IPS-NIHi7 (cell line): ENCODE measurements around the gene REC8.
A peak's percentile ranks its signal among the peaks of the same experiment; 100 is the strongest.

Experiments used
- DNase-seq: peaks from one replicate; pipeline ENCODE4 v3.0.0; 2012; ENCODE audit warnings: mixed read lengths; ENCODE audit errors: extremely low spot score

Gene REC8

DNA sequence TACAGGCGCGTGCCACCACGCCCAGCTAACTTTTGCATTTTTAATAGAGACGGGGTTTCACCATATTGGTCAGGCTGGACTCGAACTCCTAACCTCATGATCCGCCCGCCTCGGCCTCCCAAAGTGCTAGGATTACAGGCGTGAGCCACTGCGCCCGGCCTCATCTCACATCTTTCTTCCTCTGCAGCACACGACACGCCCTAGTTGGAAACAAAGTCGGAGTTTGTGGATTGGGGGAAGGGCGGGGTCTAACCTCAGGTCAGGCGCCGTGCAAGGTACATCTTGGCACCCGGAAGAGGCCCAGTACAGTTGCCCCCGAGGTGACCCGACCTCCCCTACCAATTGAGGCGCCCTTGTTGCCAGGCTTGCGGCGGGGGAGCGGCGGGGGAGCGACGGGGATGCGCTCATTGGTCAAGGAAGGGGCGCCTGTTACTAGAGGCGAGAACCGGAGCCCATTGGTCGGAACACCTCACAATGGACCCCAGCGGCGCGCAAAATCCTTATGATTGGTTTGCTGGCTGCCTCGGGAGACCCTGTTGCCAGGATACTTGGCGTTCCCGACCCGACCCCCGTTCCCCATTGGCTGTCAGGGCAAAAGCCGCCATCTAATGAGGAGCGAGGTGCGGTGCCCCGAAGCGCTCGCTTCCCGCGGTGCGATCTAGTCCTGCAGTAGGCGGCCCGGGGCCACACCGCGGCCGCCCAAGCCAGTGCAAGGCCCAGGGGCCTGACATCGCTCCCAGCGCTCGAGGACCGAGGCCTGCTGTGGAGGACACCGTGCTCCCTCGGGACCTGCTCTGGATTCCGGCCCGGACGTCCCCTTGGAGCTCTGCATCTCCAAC is at the start of gene REC8:
REC8 (plus strand) TSS at position 659 of the 839 bp plus-strand sequence. CDS start 473 bp downstream, outside the sequence.
- DNase-seq = peak; percentile 99

GRCh38 chr14:24122416-24122815 is 49.5 kb upstream of the REC8 start:
- DNase-seq = no peak

- no peak for DNase-seq
These were observed 49.0 kb upstream of the REC8 start for GRCh38 chr14:24122898-24123297.

- no peak for DNase-seq
These were observed 48.2 kb upstream of the REC8 start for GRCh38 chr14:24123424-24124417.

- no peak for DNase-seq
These were observed 44.9 kb upstream of the REC8 start for GRCh38 chr14:24126939-24127338.

- DNase-seq = no peak
These were observed 44.2 kb upstream of the REC8 start for GRCh38 chr14:24127673-24128072.

DNA sequence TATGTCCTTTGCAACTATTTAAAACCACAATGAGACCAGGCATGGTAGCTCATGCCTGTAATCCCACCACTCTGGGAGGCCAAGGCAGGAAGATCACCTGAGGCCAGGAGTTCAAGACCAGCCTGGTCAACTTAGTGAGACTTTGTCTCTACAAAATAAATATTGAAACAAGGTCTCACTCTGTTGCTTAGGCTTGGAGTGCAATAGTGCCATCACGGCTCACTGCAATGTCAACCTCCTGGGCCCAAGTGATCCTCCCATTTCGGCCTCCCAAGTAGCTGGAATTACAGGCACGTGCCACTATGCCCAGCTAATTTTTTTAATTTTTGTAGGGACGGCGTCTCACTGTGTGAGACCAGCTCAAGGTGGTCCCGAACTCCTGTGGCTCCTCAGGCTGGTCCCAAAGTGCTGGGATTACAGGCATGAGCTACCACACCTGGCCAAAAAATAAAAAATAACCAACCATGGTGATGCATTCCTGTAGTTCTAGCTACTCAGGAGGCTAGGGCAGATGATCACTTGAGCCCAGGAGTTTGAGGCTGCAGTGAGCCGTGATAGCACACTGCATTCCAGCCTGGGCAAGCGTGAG is 42.4 kb upstream of the REC8 start:
- no peak for DNase-seq

GRCh38 chr14:24130380-24130716 is 41.5 kb upstream of the REC8 start, which contains the start of gene FITM1:
Gene FITM1, plus strand, starts transcription at chr14:24130659. Its CDS starts 905 bp downstream, at chr14:24131564.
- DNase-seq = no peak

DNA sequence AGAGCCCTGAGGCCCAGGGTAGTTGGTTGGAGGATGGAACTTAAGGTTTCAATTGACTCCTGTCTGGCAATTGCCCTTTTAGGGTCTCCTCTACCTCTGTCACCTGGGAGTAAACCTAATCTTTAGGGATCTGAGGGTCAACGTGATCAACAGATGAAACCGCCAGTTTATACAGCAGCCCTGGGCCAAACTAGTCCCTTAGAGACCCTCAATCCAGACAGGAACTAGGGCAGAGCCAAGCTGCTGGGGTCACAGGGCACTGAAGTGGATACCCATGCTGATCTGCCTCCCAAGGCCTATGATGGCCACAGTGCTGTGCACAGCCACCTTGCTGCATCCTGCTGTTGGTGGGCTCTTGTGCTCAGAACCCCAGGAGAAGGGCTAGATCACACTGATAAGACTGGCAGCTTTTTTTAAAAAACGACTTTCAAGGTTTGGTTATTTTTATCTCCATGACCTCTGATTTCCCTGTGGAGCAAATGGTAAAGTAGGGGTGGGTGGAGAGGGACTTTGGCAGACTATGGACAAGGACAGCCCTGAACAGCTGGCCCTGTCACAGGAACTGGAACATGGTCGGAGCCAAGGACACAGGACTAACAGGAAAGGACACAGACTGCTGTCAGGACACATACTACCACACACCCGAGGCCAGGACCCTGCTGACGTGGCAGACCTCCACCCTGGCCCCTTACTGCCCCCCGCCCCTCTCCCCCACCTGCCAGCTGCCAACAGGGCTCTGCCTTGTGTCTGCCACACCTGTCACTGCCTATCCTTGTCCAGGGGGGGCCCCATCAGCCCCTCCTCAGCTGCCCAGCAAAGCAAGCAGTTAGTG is 40.9 kb upstream of the REC8 start:
- no peak for DNase-seq

DNA sequence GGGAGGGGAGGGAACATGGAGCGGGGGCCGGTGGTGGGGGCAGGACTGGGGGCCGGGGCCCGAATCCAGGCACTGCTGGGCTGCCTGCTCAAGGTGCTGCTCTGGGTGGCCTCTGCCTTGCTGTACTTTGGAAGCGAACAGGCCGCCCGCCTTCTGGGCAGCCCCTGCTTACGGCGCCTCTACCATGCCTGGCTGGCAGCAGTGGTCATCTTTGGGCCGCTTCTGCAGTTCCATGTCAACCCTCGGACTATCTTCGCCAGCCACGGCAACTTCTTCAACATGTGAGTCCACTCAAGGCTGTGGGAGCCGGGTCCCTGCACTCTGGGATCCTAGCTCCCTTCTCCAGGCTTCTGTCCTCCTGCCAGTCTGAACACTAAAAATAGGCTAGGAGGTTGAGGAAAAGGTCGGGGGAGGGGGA is 40.3 kb upstream of the REC8 start:
- DNase-seq = no peak

- no peak for DNase-seq
These were observed 39.7 kb upstream of the REC8 start for GRCh38 chr14:24132061-24132685.

DNA sequence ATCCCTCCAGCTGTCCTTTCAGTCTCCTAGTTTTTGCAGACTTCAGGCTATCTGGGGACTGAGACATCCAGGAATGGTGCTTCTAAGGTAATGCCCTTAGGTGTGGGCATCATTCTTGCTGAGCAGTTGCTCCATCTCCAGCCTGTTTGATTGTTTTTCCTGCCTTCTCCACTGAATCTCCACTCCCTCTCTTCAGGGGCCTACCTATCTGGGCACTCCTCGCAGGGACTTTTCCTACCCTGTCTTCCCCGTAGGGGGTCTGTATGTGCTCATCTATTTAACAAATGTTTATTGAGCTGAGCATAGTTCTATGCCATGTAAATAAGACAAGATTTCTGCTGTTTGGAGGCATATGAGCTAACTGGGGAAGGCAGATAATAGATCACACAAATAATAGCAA is 38.9 kb upstream of the REC8 start:
- DNase-seq = no peak

DNA sequence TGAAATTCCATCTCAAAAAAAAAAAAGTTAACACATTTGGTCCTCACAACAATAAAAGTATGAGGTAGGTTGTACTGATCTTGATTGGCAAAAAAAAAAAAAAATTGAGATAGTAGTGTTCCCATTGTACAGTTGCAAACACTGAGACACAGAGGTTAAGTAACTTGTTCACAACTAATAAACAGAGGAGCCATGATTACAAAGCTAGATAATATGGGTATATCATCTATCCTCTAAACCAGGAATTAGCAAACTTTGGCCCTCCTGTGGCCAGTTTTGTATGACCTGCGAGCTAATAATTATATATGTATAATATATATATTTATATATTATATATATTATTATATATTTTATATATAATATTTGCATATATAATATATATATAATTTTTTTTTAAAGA is 38.1 kb upstream of the REC8 start:
- no peak for DNase-seq

DNA sequence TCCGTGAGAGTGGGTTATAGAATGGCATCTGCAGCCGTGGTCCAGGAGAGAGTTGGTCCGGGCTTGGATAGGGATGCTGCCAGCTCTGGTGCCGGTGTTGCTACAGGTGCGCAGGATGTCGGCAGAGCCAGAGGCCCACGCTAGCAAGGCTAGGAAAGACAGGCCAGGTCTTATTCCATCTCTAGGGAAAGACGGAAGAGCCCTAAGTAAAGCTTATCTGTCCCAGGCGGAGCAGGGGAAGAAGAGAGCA is 36.4 kb upstream of the REC8 start:
- DNase-seq = no peak

- DNase-seq = peak; percentile 93
These were observed 35.8 kb upstream of the REC8 start, which contains the start of gene PSME1 for GRCh38 chr14:24135834-24136683. Gene PSME1, plus strand, starts transcription at chr14:24136194. Its CDS starts 69 bp downstream, at chr14:24136263.

DNA sequence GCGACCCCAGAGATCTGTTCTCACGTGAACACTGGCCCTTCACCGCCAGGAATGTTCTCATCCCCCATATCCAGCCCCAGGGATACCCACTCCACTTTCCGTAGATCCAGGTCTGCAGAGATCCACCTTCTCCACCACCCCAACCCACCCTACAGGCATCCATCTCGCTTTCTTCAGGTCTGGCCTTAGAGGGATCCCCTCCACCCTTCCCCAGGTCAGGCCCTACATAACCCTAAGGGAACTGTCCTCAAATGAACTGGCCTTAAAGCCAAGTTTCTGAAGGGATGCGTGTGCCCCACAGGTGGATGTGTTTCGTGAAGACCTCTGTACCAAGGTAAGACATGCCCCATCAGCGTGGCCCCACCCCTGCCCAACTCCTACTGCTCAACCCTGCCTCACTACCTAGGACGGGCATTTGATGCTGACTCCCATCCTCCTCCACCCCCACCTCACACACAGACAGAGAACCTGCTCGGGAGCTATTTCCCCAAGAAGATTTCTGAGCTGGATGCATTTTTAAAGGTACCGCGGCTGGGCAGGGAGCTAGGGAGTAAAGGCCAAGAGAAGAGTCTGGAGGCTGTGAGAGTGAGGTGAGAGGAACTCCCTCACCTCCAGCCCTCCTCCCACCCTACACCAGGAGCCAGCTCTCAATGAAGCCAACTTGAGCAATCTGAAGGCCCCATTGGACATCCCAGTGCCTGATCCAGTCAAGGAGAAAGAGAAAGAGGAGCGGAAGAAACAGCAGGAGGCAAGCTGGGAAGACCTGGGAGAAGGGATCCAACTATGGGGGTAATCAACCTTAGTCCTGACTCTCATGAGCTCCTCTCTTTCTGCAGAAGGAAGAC is 35.0 kb upstream of the REC8 start:
- DNase-seq = no peak

DNA sequence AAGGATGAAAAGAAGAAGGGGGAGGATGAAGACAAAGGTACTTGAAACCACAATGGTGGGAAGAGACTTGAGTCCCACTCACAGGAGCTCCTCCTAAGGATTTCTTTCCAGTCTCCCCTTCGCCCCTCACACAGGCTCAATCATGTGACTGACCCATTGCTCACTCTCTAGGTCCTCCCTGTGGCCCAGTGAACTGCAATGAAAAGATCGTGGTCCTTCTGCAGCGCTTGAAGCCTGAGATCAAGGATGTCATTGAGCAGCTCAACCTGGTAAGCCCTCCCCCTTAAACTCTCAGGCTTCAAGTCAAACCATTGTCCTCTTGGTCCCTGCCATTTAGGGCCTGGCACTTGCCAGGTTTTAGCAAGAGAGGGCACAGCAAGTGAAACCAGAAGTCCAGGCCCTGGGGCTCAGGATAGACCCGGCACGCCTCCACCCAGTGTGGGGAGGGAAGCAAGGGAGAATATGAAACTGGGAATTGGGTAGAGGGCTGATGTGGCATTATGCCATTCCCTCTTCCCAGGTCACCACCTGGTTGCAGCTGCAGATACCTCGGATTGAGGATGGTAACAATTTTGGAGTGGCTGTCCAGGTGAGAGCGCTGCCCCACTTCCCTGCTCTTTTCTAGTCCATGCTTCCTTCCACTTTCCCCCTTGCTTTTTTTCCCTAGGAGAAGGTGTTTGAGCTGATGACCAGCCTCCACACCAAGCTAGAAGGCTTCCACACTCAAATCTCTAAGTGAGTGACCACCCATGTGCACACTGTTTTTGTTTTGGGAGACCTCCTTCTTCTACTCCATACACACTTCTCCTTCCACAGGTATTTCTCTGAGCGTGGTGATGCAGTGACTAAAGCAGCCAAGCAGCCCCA is 34.1 kb upstream of the REC8 start:
- no peak for DNase-seq
